SK-N-SH treated with all-trans-retinoic acid at 6 μM for 48 hours (cell line): ENCODE measurements around the gene CDCP1.

ENCODE experiments used
- ATAC-seq: fragments of 200-7000 bp; cut with Tn5 transposase; 3 replicates; pipeline ENCODE4 v1.9.1; 2020; ENCODE audit warnings: mild to moderate bottlenecking, moderate library complexity
- ARNTL ChIP-seq: fragments of 450-650 bp; formaldehyde crosslinking; IDR thresholded peaks from 2 replicates; pipeline ENCODE4 v1.5.0; 2020; ENCODE audit warnings: low read depth, mild to moderate bottlenecking, moderate library complexity, borderline replicate concordance
- BACH2 ChIP-seq: fragments of 250-450 bp; sonication (Bioruptor Pico); IDR thresholded peaks from 2 replicates; pipeline ENCODE4 v1.9.0; 2021; ENCODE audit warnings: mild to moderate bottlenecking, borderline replicate concordance
- CSDC2 ChIP-seq: fragments of 250-450 bp; sonication (Bioruptor Pico); IDR thresholded peaks from 2 replicates; pipeline ENCODE4 v1.5.0; 2020; ENCODE audit warnings: mild to moderate bottlenecking, moderate library complexity
- ESRRG ChIP-seq: fragments of 250-450 bp; sonication (Bioruptor Pico); IDR thresholded peaks from 2 replicates; pipeline ENCODE4 v1.6.1; 2021; ENCODE audit warnings: mild to moderate bottlenecking
- OSR1 ChIP-seq: fragments of 250-450 bp; sonication (Bioruptor Pico); IDR thresholded peaks from 2 replicates; pipeline ENCODE4 v1.8.0; 2022; ENCODE audit warnings: moderate library complexity, mild to moderate bottlenecking, inconsistent platforms
- POU6F1 ChIP-seq: fragments of 250-450 bp; sonication (Bioruptor Pico); IDR thresholded peaks from 2 replicates; pipeline ENCODE4 v1.8.0; 2021; ENCODE audit warnings: low read depth, mild to moderate bottlenecking, moderate library complexity, borderline replicate concordance
- PPARA ChIP-seq: fragments of 250-450 bp; sonication (Bioruptor Pico); IDR thresholded peaks from 2 replicates; pipeline ENCODE4 v1.5.0; 2020; ENCODE audit warnings: mild to moderate bottlenecking, borderline replicate concordance
- SNAI2 ChIP-seq: fragments of 250-450 bp; sonication (Bioruptor Pico); IDR thresholded peaks from 2 replicates; pipeline ENCODE4 v1.5.0; 2020; ENCODE audit warnings: mild to moderate bottlenecking, moderate library complexity
- TCF4 ChIP-seq: fragments of 250-450 bp; sonication (Bioruptor Pico); IDR thresholded peaks from 2 replicates; pipeline ENCODE4 v1.8.0; 2021; ENCODE audit warnings: mild to moderate bottlenecking, moderate library complexity, borderline replicate concordance
- TOX ChIP-seq: fragments of 250-450 bp; sonication (Bioruptor Pico); IDR thresholded peaks from 2 replicates; pipeline ENCODE4 v1.8.0; 2021; ENCODE audit warnings: mild to moderate bottlenecking, moderate library complexity, borderline replicate concordance
- ZC3H10 ChIP-seq: fragments of 250-450 bp; sonication (Bioruptor Pico); IDR thresholded peaks from 2 replicates; pipeline ENCODE4 v1.5.1; 2021; ENCODE audit warnings: mild to moderate bottlenecking, moderate library complexity
- ZFP3 ChIP-seq: fragments of 250-450 bp; sonication (Bioruptor Pico); IDR thresholded peaks from 2 replicates; pipeline ENCODE4 v1.5.0; 2020; ENCODE audit warnings: mild to moderate bottlenecking, moderate library complexity
- ZFP30 ChIP-seq: fragments of 450-650 bp; formaldehyde crosslinking; IDR thresholded peaks from 2 replicates; pipeline ENCODE4 v1.5.0; 2022; ENCODE audit warnings: mild to moderate bottlenecking, moderate library complexity
- ZNF565 ChIP-seq: fragments of 450-650 bp; formaldehyde crosslinking; conservative IDR thresholded peaks from 2 replicates; pipeline ENCODE4 v1.5.0; 2020; ENCODE audit warnings: low read depth, mild to moderate bottlenecking, moderate library complexity
- ZNF70 ChIP-seq: fragments of 450-650 bp; formaldehyde crosslinking; IDR thresholded peaks from 2 replicates; pipeline ENCODE4 v1.5.0; 2020; ENCODE audit warnings: mild to moderate bottlenecking, moderate library complexity
- ZNF8 ChIP-seq: fragments of 450-650 bp; formaldehyde crosslinking; IDR thresholded peaks from 2 replicates; pipeline ENCODE4 v1.5.0; 2020; ENCODE audit warnings: mild to moderate bottlenecking, moderate library complexity
- TF ChIP-seq, protein P1 (sequence below): fragments of 250-450 bp; sonication (Bioruptor Pico); IDR thresholded peaks from 2 replicates; pipeline ENCODE4 v1.8.0; 2020; ENCODE audit warnings: mild to moderate bottlenecking, moderate library complexity, borderline replicate concordance
- TF ChIP-seq, protein P2 (sequence below): fragments of 250-450 bp; sonication (Bioruptor Pico); IDR thresholded peaks from 2 replicates; pipeline ENCODE4 v1.5.1; 2020; ENCODE audit warnings: low read depth, mild to moderate bottlenecking, moderate library complexity
- TF ChIP-seq, protein P3 (sequence below): fragments of 250-450 bp; sonication (Bioruptor Pico); IDR thresholded peaks from 2 replicates; pipeline ENCODE4 v1.5.1; 2021; ENCODE audit warnings: mild to moderate bottlenecking, moderate library complexity
- TF ChIP-seq, protein P4 (sequence below): fragments of 250-450 bp; sonication (Bioruptor Pico); IDR thresholded peaks from 2 replicates; pipeline ENCODE4 v1.5.0; 2020; ENCODE audit warnings: mild to moderate bottlenecking, moderate library complexity

CDCP1 gene

GRCh38 chr3:45082142-45082538 lies 64.0 kb downstream of the CDCP1 start:
- ATAC-seq, result no peak
- TF ChIP-seq ZNF8 (CRISPR knock-in tag), result no peak
- no peak for TF ChIP-seq BACH2 (CRISPR knock-in tag)
- TF ChIP-seq ZNF565 (CRISPR knock-in tag), result no peak
- TF ChIP-seq ZFP3, result no peak
- no peak for TF ChIP-seq ARNTL (CRISPR knock-in tag)
- no peak for TF ChIP-seq PPARA (CRISPR knock-in tag)
- no peak for TF ChIP-seq ZFP30 (CRISPR knock-in tag)
- TF ChIP-seq SNAI2 (CRISPR knock-in tag), result no peak
- no peak for TF ChIP-seq OSR1 (CRISPR knock-in tag)
- no peak for TF ChIP-seq TOX (CRISPR knock-in tag)
- TF ChIP-seq TCF4 (CRISPR knock-in tag), result no peak
- TF ChIP-seq, protein P1, sequence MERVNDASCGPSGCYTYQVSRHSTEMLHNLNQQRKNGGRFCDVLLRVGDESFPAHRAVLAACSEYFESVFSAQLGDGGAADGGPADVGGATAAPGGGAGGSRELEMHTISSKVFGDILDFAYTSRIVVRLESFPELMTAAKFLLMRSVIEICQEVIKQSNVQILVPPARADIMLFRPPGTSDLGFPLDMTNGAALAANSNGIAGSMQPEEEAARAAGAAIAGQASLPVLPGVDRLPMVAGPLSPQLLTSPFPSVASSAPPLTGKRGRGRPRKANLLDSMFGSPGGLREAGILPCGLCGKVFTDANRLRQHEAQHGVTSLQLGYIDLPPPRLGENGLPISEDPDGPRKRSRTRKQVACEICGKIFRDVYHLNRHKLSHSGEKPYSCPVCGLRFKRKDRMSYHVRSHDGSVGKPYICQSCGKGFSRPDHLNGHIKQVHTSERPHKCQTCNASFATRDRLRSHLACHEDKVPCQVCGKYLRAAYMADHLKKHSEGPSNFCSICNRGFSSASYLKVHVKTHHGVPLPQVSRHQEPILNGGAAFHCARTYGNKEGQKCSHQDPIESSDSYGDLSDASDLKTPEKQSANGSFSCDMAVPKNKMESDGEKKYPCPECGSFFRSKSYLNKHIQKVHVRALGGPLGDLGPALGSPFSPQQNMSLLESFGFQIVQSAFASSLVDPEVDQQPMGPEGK (CRISPR knock-in tag), result no peak
- no peak for TF ChIP-seq ZNF70
- no peak for TF ChIP-seq CSDC2
- TF ChIP-seq, protein P2, sequence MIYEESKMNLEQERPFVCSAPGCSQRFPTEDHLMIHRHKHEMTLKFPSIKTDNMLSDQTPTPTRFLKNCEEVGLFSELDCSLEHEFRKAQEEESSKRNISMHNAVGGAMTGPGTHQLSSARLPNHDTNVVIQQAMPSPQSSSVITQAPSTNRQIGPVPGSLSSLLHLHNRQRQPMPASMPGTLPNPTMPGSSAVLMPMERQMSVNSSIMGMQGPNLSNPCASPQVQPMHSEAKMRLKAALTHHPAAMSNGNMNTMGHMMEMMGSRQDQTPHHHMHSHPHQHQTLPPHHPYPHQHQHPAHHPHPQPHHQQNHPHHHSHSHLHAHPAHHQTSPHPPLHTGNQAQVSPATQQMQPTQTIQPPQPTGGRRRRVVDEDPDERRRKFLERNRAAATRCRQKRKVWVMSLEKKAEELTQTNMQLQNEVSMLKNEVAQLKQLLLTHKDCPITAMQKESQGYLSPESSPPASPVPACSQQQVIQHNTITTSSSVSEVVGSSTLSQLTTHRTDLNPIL (CRISPR knock-in tag), result no peak
- TF ChIP-seq POU6F1 (CRISPR knock-in tag), result no peak
- TF ChIP-seq, protein P3, sequence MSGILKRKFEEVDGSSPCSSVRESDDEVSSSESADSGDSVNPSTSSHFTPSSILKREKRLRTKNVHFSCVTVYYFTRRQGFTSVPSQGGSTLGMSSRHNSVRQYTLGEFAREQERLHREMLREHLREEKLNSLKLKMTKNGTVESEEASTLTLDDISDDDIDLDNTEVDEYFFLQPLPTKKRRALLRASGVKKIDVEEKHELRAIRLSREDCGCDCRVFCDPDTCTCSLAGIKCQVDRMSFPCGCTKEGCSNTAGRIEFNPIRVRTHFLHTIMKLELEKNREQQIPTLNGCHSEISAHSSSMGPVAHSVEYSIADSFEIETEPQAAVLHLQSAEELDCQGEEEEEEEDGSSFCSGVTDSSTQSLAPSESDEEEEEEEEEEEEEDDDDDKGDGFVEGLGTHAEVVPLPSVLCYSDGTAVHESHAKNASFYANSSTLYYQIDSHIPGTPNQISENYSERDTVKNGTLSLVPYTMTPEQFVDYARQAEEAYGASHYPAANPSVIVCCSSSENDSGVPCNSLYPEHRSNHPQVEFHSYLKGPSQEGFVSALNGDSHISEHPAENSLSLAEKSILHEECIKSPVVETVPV, result no peak
- no peak for TF ChIP-seq ESRRG (CRISPR knock-in tag)
- TF ChIP-seq, protein P4, sequence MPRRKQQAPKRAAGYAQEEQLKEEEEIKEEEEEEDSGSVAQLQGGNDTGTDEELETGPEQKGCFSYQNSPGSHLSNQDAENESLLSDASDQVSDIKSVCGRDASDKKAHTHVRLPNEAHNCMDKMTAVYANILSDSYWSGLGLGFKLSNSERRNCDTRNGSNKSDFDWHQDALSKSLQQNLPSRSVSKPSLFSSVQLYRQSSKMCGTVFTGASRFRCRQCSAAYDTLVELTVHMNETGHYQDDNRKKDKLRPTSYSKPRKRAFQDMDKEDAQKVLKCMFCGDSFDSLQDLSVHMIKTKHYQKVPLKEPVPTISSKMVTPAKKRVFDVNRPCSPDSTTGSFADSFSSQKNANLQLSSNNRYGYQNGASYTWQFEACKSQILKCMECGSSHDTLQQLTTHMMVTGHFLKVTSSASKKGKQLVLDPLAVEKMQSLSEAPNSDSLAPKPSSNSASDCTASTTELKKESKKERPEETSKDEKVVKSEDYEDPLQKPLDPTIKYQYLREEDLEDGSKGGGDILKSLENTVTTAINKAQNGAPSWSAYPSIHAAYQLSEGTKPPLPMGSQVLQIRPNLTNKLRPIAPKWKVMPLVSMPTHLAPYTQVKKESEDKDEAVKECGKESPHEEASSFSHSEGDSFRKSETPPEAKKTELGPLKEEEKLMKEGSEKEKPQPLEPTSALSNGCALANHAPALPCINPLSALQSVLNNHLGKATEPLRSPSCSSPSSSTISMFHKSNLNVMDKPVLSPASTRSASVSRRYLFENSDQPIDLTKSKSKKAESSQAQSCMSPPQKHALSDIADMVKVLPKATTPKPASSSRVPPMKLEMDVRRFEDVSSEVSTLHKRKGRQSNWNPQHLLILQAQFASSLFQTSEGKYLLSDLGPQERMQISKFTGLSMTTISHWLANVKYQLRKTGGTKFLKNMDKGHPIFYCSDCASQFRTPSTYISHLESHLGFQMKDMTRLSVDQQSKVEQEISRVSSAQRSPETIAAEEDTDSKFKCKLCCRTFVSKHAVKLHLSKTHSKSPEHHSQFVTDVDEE (CRISPR knock-in tag), result no peak

- TF ChIP-seq ESRRG (CRISPR knock-in tag), result no peak
- no peak for TF ChIP-seq ZC3H10 (CRISPR knock-in tag)
- no peak for TF ChIP-seq TOX (CRISPR knock-in tag)
- TF ChIP-seq ARNTL (CRISPR knock-in tag), result no peak
- no peak for TF ChIP-seq ZFP30 (CRISPR knock-in tag)
- TF ChIP-seq CSDC2, result no peak
- no peak for TF ChIP-seq ZNF565 (CRISPR knock-in tag)
- no peak for TF ChIP-seq ZFP3
- no peak for TF ChIP-seq BACH2 (CRISPR knock-in tag)
- TF ChIP-seq, protein P2 (CRISPR knock-in tag), result no peak
- TF ChIP-seq TCF4 (CRISPR knock-in tag), result no peak
- TF ChIP-seq, protein P4 (CRISPR knock-in tag), result no peak
- no peak for TF ChIP-seq ZNF70
- ATAC-seq, result no peak
Observed at GRCh38 chr3:45081506-45082141, 64.6 kb downstream of the CDCP1 start.
